Measurements from ENCODE around the gene TSBP1. TPM values are rescaled to one million over a fixed set of nuclear protein-coding genes. Genes with fewer than 3 reads are reported as not detected.
A peak's percentile ranks its signal among the peaks of the same experiment; 100 is the strongest.

TSBP1 gene
- not detected for total RNA-seq
- long read RNA-seq, result 0 reads

GRCh38 chr6:32371803-32372202 is at the start of gene TSBP1:
Gene TSBP1, minus strand, starts transcription at chr6:32371903. Its CDS starts 197 bp downstream, at chr6:32371706.
- intact Hi-C loops (cut with DNase I), result no loop called here
- no peak for ATAC-seq (ENCODE audit: poor library complexity)
- DNase-seq, result no peak

DNA sequence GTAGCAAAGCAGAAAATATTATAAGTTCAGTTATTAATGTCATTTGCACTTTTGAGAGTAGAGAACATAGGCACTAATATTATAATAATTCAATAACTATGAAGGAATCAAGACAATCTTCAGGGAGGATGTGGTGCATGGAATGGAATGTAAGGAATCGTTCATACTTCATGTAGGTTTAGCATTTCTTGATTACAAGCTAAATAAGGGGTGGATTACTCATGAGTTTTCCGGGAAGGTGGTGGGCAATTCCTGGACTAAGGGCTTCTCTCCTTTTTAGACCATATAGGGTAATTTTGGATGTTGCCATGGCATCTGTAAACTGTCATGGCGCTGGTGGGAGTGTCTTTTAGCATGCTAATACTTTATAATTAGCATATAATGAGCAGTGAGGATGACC is 44.3 kb upstream of the TSBP1 start:
- no peak for DNase-seq
- ATAC-seq (ENCODE audit: poor library complexity), result no peak
- intact Hi-C loops (cut with DNase I), result no loop called here

DNA sequence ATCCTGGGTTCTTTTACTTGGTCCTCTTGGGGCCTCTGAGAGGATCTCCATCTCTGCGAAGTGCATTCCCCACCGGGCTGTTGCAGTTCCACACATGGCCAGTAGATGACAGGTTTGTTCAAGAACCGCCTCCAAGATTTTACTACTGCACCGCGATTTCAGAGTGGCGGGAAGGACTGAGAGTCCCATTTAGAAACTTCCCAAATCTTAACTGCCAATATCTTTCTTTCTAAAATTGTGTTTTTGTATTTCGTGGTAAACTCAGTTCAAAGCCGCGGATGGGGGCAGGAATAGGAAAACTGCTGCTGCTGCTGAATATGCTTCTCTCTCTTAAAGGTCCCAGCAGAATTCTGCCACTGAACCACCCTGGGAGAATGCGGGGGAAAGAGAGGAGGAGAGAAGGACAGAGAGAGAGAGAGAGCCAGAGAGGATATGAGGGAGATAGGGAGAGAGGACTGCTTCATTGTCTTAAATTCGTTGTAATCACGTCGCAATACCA is 43.9 kb upstream of the TSBP1 start:
- DNase-seq (peak; percentile 67), ATAC-seq (ENCODE audit: poor library complexity) (peak; percentile 82)
- intact Hi-C loops (cut with DNase I), result loop anchor here (2.0 kb wide), 1 partner anchor 381 kb away; no protein-coding TSS in a partner anchor

DNA sequence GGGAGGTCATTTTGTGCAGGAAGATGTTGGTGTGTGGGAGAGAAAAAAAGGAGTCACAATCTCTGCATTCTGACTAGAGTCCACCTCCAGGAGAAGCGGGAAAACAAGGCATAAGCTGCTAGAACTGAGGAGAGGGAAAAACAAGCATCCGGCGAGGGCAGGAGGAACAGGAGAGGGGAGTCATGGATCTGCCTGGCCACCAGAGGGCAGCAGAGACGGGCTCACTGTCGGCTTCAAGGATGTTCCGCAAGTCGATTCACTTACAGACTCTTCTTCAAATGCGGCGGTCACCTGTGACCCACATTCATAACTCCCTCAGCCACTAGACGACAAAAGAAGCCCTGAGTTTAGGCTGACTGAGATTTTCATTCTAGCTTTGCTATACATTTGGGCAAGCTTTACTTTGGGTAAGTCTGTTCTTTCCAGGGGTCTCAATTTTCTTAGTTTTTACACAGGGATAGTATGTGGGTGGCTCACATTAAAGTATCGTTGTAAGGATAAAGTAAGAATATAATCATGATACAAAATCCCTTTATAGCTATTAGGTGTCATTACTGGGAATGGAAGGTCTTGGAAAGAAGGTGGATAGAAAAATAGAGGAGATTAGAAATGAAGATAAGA is 41.8 kb upstream of the TSBP1 start:
- ATAC-seq (ENCODE audit: poor library complexity) (peak; percentile 88), DNase-seq (peak; percentile 85)
- intact Hi-C loops (cut with DNase I), result loop anchor here (2.0 to 5.0 kb wide), 2 partner anchors 284 to 383 kb away; no protein-coding TSS in a partner anchor

DNA sequence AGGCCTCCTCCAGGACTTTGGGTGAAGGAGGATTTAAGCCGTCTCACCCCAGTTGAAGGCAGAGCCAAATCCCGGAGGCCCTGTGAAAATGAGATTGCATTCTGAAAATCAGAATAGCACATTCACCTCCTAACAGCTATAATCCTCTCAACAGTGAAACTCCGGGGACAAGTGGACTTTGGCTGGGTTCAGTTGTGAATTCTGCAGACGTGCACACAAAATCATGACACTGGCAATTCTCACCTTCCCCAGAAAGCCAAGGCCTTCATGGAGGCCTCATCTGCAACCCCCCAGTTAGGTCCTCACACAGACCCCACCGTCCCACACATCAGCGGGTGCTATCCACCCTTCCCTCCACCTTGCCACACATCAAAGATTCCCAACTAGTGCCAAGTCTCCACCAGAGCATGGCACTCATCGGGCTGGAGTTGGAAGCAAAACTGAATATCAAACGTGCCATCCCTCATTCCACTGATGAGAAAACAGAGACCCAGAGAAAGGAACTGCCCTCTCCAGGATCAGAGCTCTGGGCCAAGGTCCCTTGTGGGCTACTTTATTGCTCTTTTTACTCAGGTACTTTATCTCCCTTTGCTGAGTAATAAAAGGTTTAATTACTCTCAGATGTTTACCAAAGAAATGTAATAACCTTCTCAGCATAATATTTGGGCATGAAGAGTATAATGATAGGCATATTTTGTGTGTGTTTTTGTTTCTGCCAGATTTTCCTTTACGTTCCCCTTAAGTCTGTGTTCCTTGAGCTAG is 40.0 kb upstream of the TSBP1 start:
- intact Hi-C loops (cut with DNase I), result loop anchor here (5.0 kb wide), 1 partner anchor 286 kb away; no protein-coding TSS in a partner anchor
- no peak for ATAC-seq (ENCODE audit: poor library complexity)

GRCh38 chr6:32410906-32411305 is 39.2 kb upstream of the TSBP1 start:
- intact Hi-C loops (cut with DNase I), result loop anchor here (5.0 kb wide), 1 partner anchor 286 kb away; no protein-coding TSS in a partner anchor
- no peak for ATAC-seq (ENCODE audit: poor library complexity)

More for the DNA sequence above, 40.0 kb upstream of the TSBP1 start:
- DNase-seq, result no peak

DNA sequence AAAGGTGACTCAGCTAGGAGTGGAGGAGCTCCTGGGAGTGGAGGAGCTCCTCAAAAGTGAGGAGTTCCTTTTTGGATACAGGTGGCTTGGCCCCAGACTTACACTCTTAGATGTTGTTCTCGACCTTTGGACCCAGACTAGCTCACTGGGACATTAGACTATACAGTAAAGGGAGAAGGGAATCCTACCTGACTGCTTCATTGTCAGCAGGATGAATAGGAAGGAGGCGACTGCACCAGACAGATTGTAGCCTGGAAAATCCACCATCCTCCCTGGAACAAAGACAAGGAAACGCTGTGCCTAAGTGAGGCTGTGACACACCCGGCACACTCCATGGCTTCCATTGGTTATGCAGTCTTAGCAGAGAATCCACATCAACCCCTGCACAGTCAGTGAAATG is 35.2 kb upstream of the TSBP1 start, which contains the start of gene BTNL2:
Gene BTNL2, minus strand, starts transcription at position 325 of the 400 bp plus-strand sequence. Its CDS starts 58 bp downstream, at position 267.
- no peak for ATAC-seq (ENCODE audit: poor library complexity)
- no peak for DNase-seq
- intact Hi-C loops (cut with DNase I), result loop anchor here (10.0 kb wide), 1 partner anchor 162 kb away; no protein-coding TSS in a partner anchor

More at GRCh38 chr6:32410906-32411305, 39.2 kb upstream of the TSBP1 start:
- no peak for DNase-seq

- intact Hi-C loops (cut with DNase I), result loop anchor here (10.0 kb wide), 1 partner anchor 161 kb away; no protein-coding TSS in a partner anchor
- DNase-seq (no peak), ATAC-seq (ENCODE audit: poor library complexity) (no peak)
Observed at GRCh38 chr6:32406197-32406596, 34.5 kb upstream of the TSBP1 start.

GRCh38 chr6:32405656-32406055 is 34.0 kb upstream of the TSBP1 start:
- intact Hi-C loops (cut with DNase I), result loop anchor here (10.0 kb wide), 1 partner anchor 161 kb away; no protein-coding TSS in a partner anchor
- DNase-seq (no peak), ATAC-seq (ENCODE audit: poor library complexity) (no peak)

GRCh38 chr6:32402812-32403211 is 31.1 kb upstream of the TSBP1 start:
- ATAC-seq (ENCODE audit: poor library complexity), result no peak
- no peak for DNase-seq
- intact Hi-C loops (cut with DNase I), result loop anchor here (10.0 kb wide), 1 partner anchor 158 kb away; no protein-coding TSS in a partner anchor

GRCh38 chr6:32401284-32401963 is 29.7 kb upstream of the TSBP1 start:
- intact Hi-C loops (cut with DNase I), result loop anchor here (10.0 kb wide), 1 partner anchor 157 kb away; no protein-coding TSS in a partner anchor
- no peak for DNase-seq
- ATAC-seq (ENCODE audit: poor library complexity), result no peak

DNA sequence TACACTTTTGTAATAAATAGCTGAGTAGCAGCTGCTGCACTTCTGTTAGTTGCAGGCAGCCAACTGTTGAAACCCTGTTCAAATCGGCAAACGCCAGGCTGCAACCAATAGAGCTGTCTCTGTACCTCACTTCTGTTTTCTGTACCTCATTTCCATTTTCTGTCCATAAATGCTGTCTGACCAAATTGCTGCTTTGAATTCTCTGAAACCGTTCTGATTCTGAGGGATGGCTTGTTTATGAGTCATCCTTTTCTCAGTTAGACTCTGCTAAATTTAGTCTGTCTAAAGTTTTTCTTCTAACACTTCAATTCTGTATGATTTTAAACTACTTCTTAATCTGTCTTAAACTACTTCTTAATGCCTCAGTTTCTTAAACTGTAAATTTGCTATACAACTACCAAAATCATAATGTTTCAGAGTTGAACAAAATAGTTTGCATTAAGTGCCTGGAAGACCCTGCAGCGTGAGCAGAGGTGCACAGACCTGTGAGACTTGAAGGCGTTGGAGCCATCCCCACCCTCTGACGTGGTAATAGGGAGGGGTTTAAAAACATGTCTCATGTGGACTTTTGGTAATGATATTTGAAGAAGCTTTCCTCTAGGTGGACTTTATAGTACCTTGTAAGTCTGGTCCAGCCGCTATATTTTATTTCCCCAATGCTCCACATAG is 25.7 kb upstream of the TSBP1 start:
- intact Hi-C loops (cut with DNase I), result no loop called here
- ATAC-seq (ENCODE audit: poor library complexity), result no peak
- DNase-seq, result no peak

DNA sequence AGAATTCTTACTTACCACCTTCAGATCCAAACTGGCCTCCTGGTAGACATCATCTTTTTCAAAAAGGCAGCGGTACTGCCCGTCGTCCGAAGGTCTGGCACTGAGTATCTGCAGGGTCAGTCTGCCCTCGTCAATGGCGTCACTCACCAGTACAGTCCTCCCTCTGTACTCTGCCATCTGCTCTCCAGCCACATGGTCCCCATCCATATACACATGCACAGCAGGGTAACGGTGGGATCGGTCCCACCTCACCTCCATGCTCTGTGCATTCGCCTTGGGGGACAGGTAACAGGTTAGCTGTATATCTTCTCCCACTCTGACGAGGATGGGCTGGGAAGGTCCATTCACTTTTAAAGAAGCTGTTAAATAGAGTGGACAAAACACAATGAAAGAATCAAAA is 24.3 kb upstream of the TSBP1 start:
- intact Hi-C loops (cut with DNase I), result no loop called here

DNA sequence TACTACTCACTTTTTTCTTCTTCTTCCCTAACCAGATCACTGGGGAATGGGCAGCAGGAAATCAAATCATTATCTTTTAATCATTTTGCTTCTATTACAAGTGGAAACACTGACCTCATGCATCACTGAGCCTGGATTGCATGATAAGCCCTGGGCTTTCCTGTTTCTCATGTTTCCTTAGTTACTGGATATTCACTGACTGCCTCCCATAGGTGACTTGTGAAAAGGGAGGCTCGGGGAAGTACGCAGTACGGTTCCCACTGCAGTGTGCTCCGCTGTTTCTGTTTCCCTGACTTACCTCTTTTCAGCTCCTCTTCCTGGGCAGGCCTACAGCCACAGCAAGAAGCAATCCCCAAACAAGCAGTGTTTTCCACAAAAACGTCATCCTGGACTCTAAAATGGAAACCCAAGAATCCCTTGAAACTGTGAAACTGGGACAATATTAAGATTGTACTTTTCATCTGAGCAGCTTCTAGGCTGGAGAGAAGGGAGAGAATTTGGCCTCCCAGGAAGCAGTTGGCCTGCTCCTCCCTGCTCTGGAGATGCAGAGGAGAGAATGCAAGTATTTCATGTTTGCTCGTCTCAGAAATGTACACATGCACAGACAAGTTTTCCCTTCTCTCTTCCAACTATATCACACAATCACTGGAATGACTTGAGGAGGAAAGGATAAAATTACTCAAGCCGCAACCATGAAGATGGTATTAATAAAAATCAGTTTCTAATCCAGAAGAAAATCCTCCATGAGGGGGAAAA is 22.1 kb upstream of the TSBP1 start:
- intact Hi-C loops (cut with DNase I), result no loop called here
- no peak for DNase-seq
- ATAC-seq (ENCODE audit: poor library complexity), result peak; percentile 58

More for the DNA sequence above, 24.3 kb upstream of the TSBP1 start:
- ATAC-seq (ENCODE audit: poor library complexity), result no peak
- no peak for DNase-seq

- DNase-seq (no peak), ATAC-seq (ENCODE audit: poor library complexity) (no peak)
- intact Hi-C loops (cut with DNase I), result no loop called here
Observed at GRCh38 chr6:32391505-32391904, 19.8 kb upstream of the TSBP1 start.

DNA sequence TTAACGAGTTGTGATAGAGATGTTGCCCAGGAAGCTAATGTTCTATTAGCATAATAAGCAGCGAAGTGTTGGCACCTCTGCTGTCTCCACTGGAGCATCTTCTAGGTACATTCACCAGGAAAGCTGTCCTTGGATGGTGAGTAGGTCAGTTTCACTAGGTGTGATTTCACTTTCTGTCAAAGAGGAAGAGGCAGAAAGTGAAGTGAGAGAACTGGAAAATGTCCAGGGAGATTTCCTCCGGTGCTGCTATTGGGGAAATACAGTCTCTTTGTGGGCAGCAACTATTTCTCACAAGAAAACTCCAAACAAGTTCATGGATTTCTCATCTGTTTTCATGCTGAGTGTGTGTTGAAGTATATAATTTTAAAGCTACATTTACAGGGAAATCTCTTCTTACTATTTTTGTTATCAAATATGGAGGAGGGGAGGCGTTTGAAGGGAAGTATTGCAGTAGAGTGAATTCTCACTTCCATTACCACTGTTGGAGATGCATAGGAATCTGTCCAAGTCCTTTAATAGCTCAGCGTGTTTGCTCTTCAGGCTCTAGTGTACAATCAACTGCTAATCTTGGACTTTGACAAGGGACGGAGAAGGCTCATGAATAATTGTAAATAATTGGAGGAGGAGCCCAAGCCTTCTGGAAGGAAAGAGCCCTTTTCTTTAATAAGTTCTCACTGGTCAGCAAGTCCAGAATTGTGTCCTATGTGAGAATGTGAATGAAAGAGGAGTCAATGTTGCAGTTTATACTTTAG is 16.1 kb upstream of the TSBP1 start:
- intact Hi-C loops (cut with DNase I), result no loop called here
- DNase-seq, result no peak
- no peak for ATAC-seq (ENCODE audit: poor library complexity)

- DNase-seq (no peak), ATAC-seq (ENCODE audit: poor library complexity) (no peak)
- intact Hi-C loops (cut with DNase I), result no loop called here
Observed at GRCh38 chr6:32386040-32386439, 14.3 kb upstream of the TSBP1 start.
